SW 1271 (cell line): ENCODE results near the gene MMD2.
A peak's percentile ranks its signal among the peaks of the same experiment; 100 is the strongest.

Source experiments
- DNase-seq, 2 experiments: peaks; one replicate each; lab custom pipeline; 2025; lab: John Stamatoyannopoulos, UW

The MMD2 gene

DNA sequence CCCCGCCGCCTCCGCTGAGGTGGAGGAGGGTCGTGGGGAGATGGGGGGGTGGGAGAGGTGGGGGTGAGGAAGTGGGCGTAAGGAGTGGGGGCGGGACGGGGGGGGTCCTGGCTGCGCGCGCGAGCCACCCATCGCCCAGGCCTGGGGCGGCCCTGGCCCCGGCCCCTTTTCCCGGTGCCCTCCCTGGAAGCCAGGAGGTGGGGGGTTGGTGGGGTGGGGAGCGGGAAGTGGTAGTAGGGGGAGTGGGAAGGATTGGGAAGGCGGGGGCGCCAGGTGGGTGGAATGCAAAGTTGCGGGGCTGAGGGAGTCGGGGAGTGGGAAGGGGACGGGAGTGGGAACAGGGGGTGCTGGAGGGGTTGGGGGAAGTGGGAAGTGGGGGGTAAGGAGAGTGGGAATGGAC lies 319 bp upstream of the MMD2 start:
- DNase-seq: no peak

DNA sequence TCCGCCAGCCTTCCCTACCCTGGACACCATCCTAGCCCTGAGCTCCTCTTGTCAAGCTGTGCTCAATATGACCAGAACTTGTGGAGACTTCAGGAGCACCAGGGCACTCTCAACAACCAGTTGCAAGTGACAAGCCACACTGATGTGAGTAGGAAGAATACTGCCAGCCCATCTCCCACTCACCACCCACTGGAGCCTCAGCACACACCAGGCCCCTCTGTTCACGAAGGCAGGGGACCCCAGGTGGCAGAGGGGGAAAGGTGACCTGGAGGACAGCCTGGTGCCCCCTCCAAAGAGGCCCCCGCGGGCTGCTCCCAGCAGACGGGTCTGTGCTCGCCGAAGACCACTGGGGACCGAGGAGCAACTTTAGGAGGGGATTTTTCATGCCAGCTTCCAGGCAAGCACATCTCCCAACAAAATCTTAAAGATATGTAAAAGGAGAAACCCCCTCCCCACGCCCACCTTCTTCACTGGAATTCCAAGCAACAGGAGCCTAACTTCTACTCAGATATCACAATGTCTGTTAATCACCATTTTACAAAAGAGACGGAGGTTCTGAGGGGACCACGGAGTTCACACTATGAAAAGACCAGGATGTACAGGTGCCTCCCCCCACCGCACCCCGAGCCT lies 1.0 kb downstream of the MMD2 start:
- DNase-seq: no peak

DNA sequence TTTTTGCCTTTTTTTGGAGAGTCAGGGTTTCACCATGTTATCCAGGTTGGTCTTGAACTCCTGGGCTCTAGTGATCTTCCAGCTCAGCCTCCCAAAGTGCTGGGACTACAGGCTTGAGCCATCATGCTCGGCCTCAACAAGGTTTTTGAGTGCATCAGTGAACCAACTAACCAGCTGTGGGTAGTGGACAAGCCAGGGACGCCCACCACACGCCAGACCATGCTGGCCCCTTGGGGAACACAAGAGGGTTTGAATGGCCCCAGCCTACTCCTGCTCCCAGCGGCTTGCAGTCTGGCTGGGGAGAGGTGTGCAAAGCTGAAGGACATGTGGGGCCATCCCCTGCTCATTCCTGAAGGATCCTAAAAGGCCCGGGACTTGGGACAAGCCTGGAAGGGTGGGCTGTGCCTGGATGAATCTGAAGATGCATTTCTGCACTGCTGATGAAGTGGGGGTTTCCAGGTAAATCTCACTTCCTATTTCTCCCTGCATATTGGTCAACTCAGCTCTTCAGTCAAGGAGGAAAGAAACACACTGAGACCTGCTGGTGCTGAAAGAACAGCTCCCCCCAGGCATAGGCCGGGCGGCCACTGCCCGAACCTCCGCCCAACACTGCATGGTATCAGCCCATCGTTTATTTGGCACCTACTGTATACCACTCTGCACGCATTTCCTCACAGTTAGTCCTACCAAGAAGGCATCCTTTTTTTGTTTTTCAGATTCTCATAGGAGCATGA lies 6.9 kb downstream of the MMD2 start:
- no peak for DNase-seq

GRCh38 chr7:4951304-4951703 lies 7.7 kb downstream of the MMD2 start:
- no peak for DNase-seq

GRCh38 chr7:4948402-4948801 lies 10.6 kb downstream of the MMD2 start:
- DNase-seq: no peak

DNA sequence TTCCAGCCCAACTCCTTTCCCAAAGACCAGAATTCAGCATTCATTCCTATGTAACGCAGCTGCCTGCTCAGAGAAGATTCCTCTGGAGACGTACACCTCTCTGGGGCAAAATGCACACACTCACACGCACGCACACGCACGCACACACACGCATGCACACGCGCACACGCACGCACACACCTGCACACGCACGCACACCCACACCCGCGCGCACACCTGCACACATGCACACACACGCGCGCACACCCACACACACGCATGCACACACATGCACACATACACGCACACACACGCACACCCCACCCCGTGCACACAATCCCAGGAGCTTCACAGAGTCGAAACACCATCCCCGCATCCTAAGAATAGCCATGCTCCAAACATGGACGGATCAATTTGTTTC lies 13.0 kb downstream of the MMD2 start:
- no peak for DNase-seq

DNA sequence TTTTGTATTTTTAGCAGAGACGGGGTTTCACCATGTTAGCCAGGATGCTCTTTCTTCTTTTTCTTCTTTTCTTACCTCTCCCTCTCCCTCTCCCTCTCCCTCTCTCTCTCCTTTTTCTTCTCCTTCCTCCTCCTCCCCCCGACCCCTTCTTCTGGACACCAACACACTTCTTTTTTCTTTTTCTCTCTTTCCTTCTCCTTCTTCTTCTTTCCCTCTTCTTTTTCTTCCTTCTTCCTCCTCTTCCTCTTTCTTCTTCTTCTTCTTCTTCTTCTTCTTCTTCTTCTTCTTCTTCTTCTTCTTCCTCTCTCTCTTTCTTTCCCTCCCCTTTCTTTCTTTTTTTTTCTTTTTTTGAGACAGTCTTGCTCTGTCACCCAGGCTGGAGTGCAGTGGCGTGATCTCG lies 14.0 kb downstream of the MMD2 start:
- no peak for DNase-seq

DNA sequence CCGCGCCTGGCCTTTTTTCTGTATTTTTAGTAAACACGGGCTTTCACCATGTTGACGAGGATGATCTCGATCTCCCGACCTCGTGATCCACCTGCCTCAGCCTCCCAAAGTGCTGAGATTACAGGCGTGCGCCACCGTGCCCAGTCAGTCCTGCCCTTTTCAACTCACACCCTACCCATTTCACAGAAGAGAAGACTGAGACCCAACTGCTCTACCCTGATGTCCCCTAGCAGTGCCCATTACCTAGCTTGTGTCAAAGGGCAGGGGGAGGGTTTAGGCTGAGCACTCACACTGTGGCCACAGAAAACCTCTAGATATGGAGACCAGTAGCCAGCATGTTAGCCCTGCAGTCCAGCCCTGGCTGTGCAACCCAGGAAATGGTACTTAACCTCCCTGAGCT lies 15.7 kb downstream of the MMD2 start:
- no peak for DNase-seq

GRCh38 chr7:4939971-4940728 lies 18.8 kb downstream of the MMD2 start:
- no peak for DNase-seq

GRCh38 chr7:4937411-4937810 lies 21.6 kb downstream of the MMD2 start:
- no peak for DNase-seq

DNA sequence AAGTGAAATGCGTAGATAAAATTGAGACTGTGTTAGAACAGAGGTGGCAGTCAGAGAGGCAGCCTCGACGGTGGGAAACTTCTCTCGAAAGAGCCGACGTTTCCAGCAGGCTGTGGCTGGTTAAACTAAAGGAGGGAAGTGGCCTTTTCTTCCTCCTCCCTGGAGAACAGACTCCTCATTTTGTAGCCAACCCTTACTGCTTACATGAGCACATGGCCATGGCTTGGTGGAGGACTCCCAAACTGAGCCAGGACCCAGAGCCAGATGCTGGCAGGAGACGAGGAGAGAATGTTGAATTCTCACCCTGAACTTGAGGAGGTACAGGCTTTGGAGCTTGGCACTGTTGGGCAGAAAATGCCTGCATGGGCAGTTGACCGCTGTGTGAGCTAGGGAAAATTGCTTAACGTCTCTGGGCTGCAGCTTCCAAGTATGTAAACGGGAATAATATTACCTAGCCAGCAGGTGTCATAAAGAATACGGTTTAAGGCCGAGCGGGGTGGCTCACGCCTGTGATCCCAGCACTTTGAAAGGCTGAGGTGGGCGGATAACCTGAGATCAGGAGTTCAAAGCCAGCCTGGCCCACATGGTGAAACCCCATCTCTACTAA lies 24.5 kb downstream of the MMD2 start:
- DNase-seq: no peak

DNA sequence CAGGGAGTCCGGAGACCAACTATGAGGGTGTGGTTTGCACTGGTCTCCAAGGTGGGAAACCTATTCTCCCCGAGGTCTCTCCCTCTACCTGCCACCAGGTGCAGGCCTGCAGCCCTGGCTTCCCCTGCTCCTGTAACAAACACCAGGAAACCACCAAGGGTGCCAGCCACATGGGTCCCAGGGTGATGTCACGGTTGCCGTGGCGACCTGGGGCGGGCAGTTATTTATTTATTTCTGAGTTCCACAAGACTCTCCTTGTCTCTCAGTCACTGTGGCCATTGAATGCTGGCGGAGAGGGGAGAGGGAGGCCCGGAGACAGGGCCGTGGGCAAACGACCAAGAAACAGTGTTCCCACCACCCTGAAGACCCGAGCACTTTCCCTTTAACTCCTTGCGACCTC lies 27.0 kb downstream of the MMD2 start:
- DNase-seq: peak in 1 of 2 experiments; percentile 16

GRCh38 chr7:4929005-4929404 lies 30.0 kb downstream of the MMD2 start:
- no peak for DNase-seq

GRCh38 chr7:4928445-4928844 lies 30.5 kb downstream of the MMD2 start:
- DNase-seq: no peak

DNA sequence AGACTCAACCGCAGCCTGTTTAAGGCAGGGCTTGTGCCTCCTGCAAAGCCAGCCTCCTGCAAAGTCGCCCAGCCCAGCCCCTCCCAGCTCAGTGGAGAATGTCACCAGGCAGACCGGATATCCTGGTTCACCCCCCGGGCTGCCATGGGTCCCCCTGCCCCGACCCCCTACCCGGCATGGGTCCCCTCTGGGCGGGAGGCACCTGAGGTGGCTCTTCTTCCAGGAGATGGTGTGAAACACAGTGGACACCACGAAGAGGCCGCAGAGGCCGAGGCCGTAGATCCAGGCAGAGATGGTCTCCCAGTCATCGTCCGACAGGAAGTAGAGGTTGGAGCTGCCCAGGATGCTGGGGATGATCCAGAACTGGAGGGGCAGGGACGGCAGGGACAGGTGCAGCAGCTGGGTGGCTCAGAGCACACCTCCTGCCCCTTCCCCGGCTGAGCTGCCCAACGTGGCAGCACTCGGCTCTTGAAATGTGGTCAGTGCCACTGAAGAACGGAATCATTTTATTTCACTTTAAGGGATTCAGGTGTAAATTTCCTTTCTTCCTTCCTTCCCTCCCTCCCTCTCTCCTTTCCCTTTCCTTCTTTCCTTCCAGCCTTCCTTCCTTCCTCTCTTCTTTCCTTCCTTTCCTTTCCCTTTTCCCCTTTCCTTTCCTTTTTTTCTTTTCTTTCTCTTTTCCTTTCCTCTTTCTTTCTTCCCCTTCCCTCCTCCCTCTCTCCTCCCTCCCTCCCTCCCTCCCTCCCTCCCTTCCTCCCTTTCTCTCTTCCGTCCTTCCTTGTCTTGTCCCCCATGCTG lies 38.8 kb downstream of the MMD2 start:
- DNase-seq: no peak

DNA sequence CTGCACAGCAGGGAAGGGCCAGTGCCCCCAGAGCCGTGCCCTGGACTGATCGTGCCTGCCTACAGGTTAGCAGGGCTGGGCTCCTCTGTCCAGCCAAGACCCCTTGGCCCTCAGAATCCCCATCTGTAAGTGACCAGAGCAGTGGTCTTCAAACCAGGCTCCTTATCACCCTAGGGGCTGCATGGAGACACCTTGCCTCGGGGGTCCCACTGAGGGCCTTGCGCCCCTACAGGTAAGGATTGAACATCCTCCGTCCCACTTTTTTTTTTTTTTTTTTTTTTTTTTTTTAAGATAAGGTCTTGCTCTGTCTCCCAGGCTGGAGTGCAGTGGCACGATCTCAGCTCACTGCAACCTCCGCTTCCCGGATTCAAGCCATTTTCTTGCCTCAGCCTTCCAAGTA lies 42.9 kb downstream of the MMD2 start:
- DNase-seq: no peak

GRCh38 chr7:4911111-4911828 lies 47.7 kb downstream of the MMD2 start:
- no peak for DNase-seq

- DNase-seq: no peak
Observed at GRCh38 chr7:4906682-4907081, 52.3 kb downstream of the MMD2 start.

GRCh38 chr7:4905171-4905570 lies 53.8 kb downstream of the MMD2 start:
- no peak for DNase-seq

DNA sequence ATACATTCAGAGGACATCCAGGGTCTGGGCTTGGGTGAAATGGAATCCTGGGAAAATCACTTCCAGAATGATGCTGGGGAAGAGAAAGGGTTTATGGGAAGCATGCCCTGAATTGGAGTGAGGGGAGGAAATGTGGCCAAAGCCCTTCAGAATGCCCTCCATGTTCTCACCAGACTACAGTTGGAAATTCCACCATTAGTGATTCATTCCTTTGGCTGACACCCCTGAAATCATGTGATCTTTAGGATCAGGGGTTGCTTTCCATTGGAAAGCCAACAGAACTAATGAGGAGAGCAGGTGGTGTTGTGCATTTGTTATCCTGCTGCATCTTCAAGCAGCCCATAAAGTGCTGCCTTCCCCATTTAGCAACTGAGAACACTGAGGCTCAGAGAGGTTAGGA lies 54.6 kb downstream of the MMD2 start:
- DNase-seq: no peak

- no peak for DNase-seq
Observed at GRCh38 chr7:4895766-4896165, 63.2 kb downstream of the MMD2 start.
